ENCODE results near the gene MECR.

Gene MECR

GRCh38 chr1:29171089-29171488 lies 59.6 kb downstream of the MECR start:
- Histone ChIP-seq H3K9me3 (ENCODE audit: severe bottlenecking) (no peaks in the 10 kb centered on the region), H3K4me1 (ENCODE audit: insufficient read depth, poor library complexity, severe bottlenecking) (no peaks in the 10 kb centered on the region), H3K4me3 (ENCODE audit: severe bottlenecking) (no peak overlapping the region), H3K27me3 (ENCODE audit: insufficient read depth, poor library complexity, severe bottlenecking) (no peaks in the 10 kb centered on the region), H3K27ac (ENCODE audit: poor library complexity, severe bottlenecking) (no peak overlapping the region), H3K36me3 (ENCODE audit: low read depth) (peaks cover 75% of the 10 kb centered on the region)
- DNase-seq (ENCODE audit: low spot score) (no peak), ATAC-seq (ENCODE audit: low read depth) (no peak)
- TF ChIP-seq, protein P1, sequence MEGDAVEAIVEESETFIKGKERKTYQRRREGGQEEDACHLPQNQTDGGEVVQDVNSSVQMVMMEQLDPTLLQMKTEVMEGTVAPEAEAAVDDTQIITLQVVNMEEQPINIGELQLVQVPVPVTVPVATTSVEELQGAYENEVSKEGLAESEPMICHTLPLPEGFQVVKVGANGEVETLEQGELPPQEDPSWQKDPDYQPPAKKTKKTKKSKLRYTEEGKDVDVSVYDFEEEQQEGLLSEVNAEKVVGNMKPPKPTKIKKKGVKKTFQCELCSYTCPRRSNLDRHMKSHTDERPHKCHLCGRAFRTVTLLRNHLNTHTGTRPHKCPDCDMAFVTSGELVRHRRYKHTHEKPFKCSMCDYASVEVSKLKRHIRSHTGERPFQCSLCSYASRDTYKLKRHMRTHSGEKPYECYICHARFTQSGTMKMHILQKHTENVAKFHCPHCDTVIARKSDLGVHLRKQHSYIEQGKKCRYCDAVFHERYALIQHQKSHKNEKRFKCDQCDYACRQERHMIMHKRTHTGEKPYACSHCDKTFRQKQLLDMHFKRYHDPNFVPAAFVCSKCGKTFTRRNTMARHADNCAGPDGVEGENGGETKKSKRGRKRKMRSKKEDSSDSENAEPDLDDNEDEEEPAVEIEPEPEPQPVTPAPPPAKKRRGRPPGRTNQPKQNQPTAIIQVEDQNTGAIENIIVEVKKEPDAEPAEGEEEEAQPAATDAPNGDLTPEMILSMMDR (IDR thresholded peaks at IDR 0.05; ENCODE audit: poor library complexity, severe bottlenecking), result no peak

DNA sequence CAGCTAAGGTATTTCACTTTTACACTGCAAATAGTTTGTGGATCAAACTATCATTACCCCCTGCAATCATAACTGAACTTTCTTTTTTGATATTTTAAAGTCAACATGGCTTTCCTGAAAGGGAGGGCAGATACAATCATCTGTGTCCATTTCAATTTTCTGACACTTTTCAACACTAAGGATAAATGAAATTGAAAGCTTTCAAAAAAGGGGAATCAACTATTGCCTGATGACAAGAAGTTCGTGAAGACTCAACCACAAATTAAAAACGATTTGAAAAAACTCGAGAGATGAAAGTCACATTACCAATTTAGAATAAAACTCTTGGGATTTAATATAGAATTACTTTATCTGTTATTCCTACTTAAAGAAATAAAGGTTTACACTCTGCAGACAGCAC lies 60.8 kb downstream of the MECR start:
- no peak for DNase-seq (ENCODE audit: low spot score)
- ATAC-seq (ENCODE audit: low read depth), result no peak
- H3K4me1 ChIP-seq (ENCODE audit: insufficient read depth, poor library complexity, severe bottlenecking), result no peaks in the 10 kb centered on the region

GRCh38 chr1:29167904-29168303 lies 62.8 kb downstream of the MECR start:
- Histone ChIP-seq H3K4me1 (ENCODE audit: insufficient read depth, poor library complexity, severe bottlenecking) (no peaks in the 10 kb centered on the region), H3K27me3 (ENCODE audit: insufficient read depth, poor library complexity, severe bottlenecking) (no peaks in the 10 kb centered on the region), H3K27ac (ENCODE audit: poor library complexity, severe bottlenecking) (no peak overlapping the region), H3K4me3 (ENCODE audit: severe bottlenecking) (no peak overlapping the region), H3K9me3 (ENCODE audit: severe bottlenecking) (no peaks in the 10 kb centered on the region), H3K36me3 (ENCODE audit: low read depth) (peaks cover 96% of the 10 kb centered on the region)
- ATAC-seq (ENCODE audit: low read depth) (no peak), DNase-seq (ENCODE audit: low spot score) (no peak)
- TF ChIP-seq, protein P1 (IDR thresholded peaks at IDR 0.05; ENCODE audit: poor library complexity, severe bottlenecking), result no peak

More for the DNA sequence above, 60.8 kb downstream of the MECR start:
- H3K9me3 ChIP-seq (ENCODE audit: severe bottlenecking), result no peaks in the 10 kb centered on the region
- TF ChIP-seq, protein P1 (IDR thresholded peaks at IDR 0.05; ENCODE audit: poor library complexity, severe bottlenecking), result no peak
- H3K27ac ChIP-seq (ENCODE audit: poor library complexity, severe bottlenecking), result no peak overlapping the region
- no peaks in the 10 kb centered on the region for H3K27me3 ChIP-seq (ENCODE audit: insufficient read depth, poor library complexity, severe bottlenecking)
- no peak overlapping the region for H3K4me3 ChIP-seq (ENCODE audit: severe bottlenecking)
- peaks cover 87% of the 10 kb centered on the region for H3K36me3 ChIP-seq (ENCODE audit: low read depth)

DNA sequence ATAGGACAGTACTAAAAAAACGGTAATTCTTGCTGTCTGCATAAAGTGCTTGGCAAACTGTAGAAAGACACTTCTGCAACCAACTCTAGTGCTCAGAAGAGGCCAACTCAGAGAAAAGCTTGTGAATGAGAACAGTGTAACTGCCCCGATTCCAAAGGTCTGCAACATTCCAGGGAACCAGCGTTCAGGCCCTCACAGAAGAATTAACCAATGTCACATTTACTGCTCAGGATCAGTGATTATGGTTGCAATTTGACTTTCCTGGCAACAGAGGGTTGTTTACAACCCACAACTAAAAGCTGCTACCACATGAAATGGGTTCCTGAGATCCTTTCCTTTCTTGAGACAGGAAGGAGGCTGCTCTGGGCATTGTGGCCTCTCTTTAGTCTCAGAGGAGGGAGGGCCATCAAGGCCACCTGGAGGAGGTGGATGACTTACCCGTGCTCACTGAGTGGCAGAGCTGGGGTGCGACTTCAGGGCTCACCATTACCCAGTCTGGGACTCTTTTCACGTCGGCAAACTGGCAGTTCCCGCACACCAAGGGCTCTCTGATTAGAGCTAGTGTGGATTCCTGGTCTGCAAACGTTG lies 64.3 kb downstream of the MECR start:
- Histone ChIP-seq H3K36me3 (ENCODE audit: low read depth) (peaks cover 96% of the 10 kb centered on the region), H3K27ac (ENCODE audit: poor library complexity, severe bottlenecking) (no peak overlapping the region), H3K27me3 (ENCODE audit: insufficient read depth, poor library complexity, severe bottlenecking) (no peaks in the 10 kb centered on the region), H3K4me3 (ENCODE audit: severe bottlenecking) (no peak overlapping the region), H3K4me1 (ENCODE audit: insufficient read depth, poor library complexity, severe bottlenecking) (no peaks in the 10 kb centered on the region), H3K9me3 (ENCODE audit: severe bottlenecking) (no peaks in the 10 kb centered on the region)
- DNase-seq (ENCODE audit: low spot score) (no peak), ATAC-seq (ENCODE audit: low read depth) (no peak)
- TF ChIP-seq, protein P1 (IDR thresholded peaks at IDR 0.05; ENCODE audit: poor library complexity, severe bottlenecking), result no peak

- Histone ChIP-seq H3K4me1 (ENCODE audit: insufficient read depth, poor library complexity, severe bottlenecking) (no peaks in the 10 kb centered on the region), H3K27me3 (ENCODE audit: insufficient read depth, poor library complexity, severe bottlenecking) (no peaks in the 10 kb centered on the region), H3K4me3 (ENCODE audit: severe bottlenecking) (no peak overlapping the region), H3K9me3 (ENCODE audit: severe bottlenecking) (no peaks in the 10 kb centered on the region), H3K27ac (ENCODE audit: poor library complexity, severe bottlenecking) (no peak overlapping the region), H3K36me3 (ENCODE audit: low read depth) (peaks cover 98% of the 10 kb centered on the region)
- TF ChIP-seq, protein P1 (IDR thresholded peaks at IDR 0.05; ENCODE audit: poor library complexity, severe bottlenecking), result no peak
- no peak for DNase-seq (ENCODE audit: low spot score)
- no peak for ATAC-seq (ENCODE audit: low read depth)
Measured at GRCh38 chr1:29164588-29164987, 66.1 kb downstream of the MECR start.
